ENCODE data around the gene RGS3.

The RGS3 gene

DNA sequence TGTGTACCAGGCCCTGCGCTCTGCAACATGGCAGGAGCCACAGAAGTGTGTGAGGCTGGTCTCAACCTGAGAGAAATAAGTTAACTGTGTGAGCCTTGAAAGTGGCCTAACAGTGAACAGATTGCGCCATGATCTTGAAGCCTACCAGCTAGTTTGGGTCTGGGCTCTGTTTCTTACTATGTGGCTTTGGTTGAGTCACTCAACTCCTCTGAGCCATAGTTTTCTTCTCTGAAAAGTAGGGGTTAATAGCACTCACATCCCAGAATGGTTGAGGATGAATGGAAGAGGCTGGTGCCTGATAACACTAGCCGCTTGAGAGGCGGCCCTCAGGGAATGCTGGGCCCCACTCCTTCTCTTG, 121.5 kb downstream of the RGS3 start:
- DNase-seq (ENCODE audit: low read depth in 2 of 2), result no peak

DNA sequence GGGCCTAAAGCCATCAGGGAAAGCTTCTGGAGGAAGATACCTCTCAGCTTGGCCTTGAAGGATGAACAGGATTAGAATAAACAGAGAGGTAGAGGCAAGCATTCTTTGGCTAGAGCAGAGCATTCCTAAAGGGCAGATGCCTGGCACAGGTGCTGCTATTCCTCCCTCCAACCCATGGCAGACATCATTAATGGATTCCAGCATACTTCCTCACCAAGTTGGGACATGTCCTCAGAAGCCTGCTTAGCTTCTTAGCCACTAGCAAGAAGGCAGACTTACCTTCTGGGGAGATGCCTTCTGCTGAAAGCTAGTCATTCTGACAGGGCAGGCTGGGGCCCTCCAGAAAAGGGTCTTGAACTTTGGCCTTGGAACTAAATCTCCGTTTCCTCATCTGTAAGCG, 122.0 kb downstream of the RGS3 start:
- no peak for DNase-seq (ENCODE audit: low read depth in 2 of 2)

GRCh38 chr9:113587471-113588031, 124.0 kb downstream of the RGS3 start:
- no peak for DNase-seq (ENCODE audit: low read depth in 2 of 2)

DNA sequence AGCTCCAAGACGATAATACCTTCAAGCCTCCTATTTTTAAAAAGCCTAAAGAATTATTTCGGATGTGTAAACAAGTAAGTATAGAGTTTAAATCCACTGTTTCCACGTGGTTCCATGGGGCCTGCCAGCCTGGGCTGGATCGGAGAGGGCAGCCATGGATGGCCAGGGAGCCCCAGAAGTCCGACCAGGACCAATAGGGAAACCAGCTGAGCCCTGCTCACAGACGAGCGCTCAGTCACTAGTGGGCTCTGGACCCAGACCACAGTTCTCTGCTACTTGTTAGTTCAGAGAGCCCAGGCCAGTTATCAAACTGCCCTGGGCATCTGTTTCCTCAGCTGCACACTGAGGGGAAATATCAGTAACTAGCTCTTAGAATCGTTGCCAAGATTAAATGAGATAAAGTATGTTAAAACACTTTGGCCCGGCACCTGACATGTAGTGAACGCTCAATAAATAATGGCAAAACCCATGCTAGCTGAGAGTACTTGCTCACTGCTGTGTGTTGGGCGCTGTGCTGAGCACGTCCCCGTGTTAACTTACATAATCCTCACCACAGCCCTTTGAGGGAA, 124.8 kb downstream of the RGS3 start:
- DNase-seq (ENCODE audit: low read depth in 2 of 2), result no peak

DNA sequence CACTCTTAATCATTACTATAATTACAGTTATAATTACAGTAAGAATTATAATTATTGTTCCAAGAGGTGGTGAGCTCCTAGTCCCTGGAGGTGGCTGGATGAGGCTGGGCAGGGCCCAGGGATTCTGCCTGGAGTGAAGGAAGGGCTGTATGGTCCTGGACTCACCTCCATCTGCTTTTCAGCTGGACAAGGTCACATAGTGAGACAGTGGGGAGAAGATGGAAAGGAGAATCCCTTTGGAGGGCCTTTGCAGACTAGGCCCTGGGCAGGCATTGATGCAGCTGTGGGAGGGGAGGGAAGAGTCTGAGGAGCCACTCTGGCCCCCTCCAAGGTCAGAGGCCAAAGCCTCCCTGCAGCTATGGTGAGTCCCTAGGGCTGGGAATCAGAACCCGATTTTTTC, 125.4 kb downstream of the RGS3 start:
- no peak for DNase-seq (ENCODE audit: low read depth in 2 of 2)

GRCh38 chr9:113589407-113589806, 125.9 kb downstream of the RGS3 start:
- DNase-seq (ENCODE audit: low read depth in 2 of 2), result no peak

DNA sequence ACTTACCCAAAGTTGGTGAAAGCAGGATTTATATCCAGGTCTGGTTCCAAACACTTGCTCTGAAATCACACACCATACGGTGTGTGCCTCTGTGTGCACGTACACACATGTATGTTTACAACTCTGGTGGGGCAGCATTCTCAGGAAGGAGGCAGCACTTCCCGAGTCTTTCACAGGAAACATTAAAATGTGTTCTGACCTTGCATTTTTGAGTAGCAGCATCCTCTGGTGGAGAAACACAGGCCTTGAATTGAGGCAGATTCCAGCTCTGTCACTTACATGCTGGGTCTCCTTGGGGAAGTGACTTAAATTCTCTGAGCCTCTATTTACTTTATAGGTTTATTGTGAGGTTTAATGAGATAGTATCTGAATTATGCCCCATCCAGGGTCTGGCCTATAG, 126.4 kb downstream of the RGS3 start:
- no peak for DNase-seq (ENCODE audit: low read depth in 2 of 2)

DNA sequence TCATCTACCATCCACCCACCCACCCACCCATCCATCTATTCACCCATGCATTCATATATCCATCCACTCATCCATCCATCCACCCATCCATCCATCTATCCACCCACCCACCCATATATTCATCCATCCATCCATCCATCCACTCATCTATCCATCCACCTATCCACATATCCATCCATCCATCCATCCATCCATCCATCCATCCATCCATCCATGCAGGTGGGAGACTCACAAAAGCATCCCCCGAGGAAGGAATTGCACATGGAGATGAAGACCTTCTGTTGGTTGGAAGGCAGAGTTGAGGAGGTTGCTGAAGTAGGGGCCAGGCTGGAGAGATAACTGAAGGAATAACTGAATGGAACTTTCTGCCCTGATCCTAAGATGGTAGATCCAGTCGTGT, 126.9 kb downstream of the RGS3 start:
- DNase-seq (ENCODE audit: low read depth in 2 of 2), result no peak

GRCh38 chr9:113590991-113591898, 127.7 kb downstream of the RGS3 start:
- DNase-seq (ENCODE audit: low read depth in 2 of 2), result no peak

GRCh38 chr9:113591899-113592625, 128.5 kb downstream of the RGS3 start:
- no peak for DNase-seq (ENCODE audit: low read depth in 2 of 2)

DNA sequence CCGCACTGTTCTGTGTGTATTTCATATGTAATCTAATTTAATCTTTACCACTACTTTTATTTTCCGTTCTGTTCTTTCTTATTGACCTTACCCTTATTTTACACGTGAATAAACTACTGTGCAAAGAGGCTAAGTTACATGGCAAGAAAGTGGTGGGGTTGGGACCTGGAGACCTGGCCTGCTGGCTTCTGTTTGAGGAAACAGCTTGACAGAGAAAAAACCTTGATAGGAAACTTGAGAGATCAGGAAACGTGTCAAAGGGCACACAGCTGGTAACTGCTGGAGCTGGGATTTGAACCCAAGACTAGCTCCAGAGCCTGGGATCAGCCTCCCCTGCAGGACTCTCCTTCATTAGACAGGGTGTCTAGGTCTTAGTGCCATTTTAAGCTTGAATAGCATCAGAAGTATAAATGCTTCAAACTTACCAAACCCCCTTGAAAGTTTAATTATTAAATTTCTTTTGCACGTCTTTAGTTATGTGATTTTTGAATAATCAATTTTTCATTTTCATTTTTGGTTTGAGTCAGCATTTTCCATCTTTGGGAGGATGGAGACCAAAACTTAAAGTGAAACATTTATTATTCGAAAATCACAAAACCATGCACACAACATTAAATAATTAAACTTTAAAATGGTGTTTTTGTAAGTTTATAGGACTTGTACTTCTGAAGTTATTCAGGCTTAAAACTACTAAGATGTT, 129.5 kb downstream of the RGS3 start:
- DNase-seq (ENCODE audit: low read depth in 2 of 2), result no peak

GRCh38 chr9:113593682-113594281, 130.3 kb downstream of the RGS3 start:
- no peak for DNase-seq (ENCODE audit: low read depth in 2 of 2)

GRCh38 chr9:113594484-113595299, 131.2 kb downstream of the RGS3 start:
- DNase-seq (ENCODE audit: low read depth in 2 of 2), result no peak

DNA sequence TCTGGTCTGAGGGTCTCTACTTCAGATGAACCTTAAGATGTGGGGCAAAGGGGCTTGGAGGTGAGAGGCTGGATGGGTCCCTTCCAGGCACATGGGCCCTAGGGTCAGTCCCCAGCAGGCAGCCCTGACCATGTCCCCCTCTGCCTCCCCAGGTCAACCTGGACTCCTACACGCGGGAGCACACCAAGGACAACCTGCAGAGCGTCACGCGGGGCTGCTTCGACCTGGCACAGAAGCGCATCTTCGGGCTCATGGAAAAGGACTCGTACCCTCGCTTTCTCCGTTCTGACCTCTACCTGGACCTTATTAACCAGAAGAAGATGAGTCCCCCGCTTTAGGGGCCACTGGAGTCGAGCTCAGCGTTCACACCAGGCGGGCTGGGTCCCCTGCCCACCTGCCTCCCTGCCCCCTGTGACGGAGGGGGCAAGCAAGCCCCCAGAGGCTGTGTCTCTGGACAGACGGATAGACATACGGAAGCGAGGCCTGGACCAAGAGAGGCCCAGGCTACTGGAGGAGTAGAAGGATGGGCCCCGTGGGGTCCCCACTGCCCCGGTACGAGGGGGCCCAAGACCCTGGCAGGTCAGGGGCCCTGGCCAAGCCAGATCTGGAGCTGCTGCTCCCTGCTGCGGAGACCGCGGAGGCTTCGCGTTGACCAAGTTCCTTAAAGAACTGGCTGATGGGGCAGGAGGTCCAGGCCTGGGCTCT, 133.2 kb downstream of the RGS3 start:
- no peak for DNase-seq (ENCODE audit: low read depth in 2 of 2)

GRCh38 chr9:113597390-113598241, 134.1 kb downstream of the RGS3 start:
- no peak for DNase-seq (ENCODE audit: low read depth in 2 of 2)

- DNase-seq (ENCODE audit: low read depth in 2 of 2), result no peak
Observed at GRCh38 chr9:113598451-113598850, 134.9 kb downstream of the RGS3 start.

GRCh38 chr9:113598883-113599282, 135.4 kb downstream of the RGS3 start:
- no peak for DNase-seq (ENCODE audit: low read depth in 2 of 2)

- no peak for DNase-seq (ENCODE audit: low read depth in 2 of 2)
Observed at GRCh38 chr9:113599646-113600022, 136.1 kb downstream of the RGS3 start.

All from activated CD8-positive, alpha-beta memory T cell treated with anti-CD3 and anti-CD28 coated beads for 4 hours (primary cell).